ENCODE measurements around the gene SMARCD3.

Gene SMARCD3

DNA sequence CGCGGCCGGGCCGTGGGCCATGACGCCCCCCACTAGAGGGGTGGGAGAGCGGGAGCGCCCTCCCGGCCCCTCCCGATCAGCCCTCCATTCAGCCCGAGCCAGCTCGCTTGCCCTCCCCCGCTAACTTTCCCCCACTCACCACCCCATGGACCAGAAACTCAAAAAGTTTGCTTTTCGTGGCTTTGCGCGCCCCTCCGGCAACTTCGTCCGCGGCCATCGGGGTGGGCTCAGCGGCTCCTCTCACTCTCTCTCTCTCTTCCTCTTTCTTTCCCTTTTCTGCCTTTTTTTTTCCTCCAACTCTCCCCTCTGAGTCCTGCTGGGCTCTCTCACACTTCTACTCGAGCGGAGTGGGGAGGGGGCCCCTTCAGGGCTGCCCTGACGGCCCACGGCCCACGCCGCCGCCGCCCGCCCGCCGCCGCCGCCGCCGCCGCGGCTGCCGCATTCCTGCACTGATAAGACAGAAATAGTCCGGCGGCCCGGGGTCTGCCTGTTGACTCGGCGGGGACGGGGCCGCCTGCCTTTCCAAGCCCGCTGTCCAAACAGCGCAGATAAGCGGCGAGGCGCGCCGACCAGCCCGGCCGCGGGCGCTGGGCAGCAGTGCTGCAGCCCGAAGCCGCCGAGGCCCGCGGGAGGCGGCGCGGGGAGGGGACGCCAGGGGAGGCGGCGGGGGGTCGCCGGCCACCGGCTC lies at the start of gene SMARCD3:
SMARCD3 (minus strand) TSS at position 349 of the 688 bp plus-strand sequence; CDS start at position 217, 132 bp downstream.
- DNase-seq (ENCODE audit: low read depth in 2 of 2), result no peak

DNA sequence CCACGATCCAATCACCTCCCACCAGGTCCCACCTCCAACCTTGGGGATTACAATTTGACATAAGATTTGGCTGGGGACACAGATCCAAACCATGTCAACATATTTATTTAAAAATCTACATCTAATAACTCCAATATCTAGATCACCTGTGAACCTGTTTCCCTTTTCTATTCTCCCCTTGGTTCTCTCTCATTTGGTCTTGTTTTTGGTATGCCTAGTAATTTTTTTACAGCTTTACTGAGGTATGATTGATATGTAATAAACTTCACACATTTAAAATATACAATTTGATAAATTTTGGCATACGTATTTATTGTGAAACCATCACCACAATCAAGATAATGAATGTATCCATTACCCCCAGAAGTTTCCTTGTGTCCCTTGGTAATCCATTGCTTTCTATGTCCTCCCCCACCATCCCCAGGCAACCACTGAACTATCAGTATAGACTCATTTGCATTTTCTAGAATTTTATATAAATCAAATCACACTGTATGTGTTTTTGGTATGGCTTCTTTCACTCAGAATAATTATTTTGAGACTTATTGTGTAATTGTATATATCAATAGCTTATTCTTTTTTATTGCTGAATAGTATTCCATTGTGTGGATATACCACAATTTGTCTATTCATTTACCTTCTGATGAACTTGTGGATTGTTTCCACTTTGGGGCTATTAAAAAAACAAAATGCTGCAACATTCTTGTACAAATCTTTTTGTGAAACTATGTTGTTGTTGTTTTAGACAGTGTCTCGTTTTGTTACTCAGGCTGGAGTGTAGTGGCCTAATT lies 47.9 kb upstream of the SMARCD3 start:
- no peak for DNase-seq (ENCODE audit: low read depth in 2 of 2)

DNA sequence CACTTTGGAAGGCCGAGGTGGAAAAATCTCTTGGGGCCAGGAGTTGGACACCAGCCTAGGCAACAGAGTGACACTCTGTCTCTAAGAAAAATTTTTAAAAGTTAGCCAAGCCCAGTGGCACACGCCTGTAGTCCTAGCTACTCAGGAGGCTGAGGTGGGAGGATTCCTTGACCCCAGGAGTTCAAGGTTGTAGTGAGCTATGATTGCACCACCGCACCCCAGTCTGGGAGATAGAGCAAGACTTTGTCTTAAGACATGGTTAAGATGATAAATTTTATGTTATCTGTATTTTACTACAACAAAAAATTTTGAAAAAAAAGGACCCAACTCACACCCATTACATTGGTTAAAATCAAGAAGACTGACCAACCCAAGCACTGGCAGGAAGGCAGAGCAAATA lies 44.4 kb upstream of the SMARCD3 start:
- no peak for DNase-seq (ENCODE audit: low read depth in 2 of 2)

DNA sequence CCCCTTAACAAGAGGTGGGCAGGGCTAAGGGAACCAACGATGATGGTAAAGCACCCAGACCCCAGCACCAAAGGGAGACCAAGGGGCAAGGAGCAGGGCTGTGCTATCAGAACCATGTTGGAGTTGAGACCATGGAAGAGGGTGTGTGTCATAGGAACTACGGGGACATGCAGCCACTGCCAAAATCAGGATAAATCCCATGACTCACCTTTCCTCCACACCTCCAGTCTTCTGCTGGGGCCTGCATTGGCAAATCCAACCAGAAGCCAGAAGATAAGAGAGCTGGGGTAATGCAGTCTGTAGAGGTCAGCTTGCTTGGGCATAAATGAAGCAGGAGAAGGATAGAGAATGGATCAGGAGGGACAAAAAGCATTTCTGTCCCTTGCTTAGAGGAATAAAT lies 42.7 kb upstream of the SMARCD3 start:
- no peak for DNase-seq (ENCODE audit: low read depth in 2 of 2)

DNA sequence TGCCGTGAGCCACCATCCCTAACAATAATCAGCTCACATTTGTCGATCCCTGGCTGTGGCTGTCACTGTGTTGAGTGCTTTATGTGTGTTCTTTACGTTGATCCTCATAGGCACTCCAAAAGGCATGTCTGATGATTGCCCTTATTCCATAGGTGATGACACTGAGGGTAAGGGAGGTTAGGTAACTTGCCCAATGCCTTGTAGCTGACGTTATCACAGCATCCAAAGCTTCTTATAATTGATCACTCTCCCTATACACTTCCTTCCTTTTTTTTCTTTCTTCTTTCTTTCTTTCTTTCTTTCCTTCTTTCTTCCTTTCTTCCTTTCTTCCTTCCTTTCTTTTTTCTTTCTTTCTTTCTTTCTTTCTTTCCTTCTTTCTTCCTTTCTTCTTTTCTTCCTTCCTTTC lies 41.9 kb upstream of the SMARCD3 start:
- DNase-seq (ENCODE audit: low read depth in 2 of 2), result no peak

DNA sequence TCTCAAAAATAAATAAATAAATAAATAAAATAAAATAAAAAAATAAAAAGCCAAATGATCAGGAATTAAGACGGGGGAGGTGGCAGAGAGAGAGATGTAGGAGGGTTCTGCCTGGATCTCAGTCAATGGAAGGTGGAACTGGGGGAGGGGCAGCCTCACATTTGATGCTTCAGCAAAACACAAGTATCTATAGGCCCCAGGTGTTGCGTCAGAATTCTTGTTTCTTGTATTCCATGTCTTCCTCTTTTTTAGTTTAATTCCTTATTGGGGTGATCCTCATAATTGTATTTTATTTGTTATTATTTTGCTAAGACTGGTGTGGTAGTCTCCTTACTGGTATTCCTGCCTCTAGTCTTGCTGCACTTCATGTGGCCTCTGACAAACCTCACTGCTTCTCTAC lies 41.4 kb upstream of the SMARCD3 start:
- no peak for DNase-seq (ENCODE audit: low read depth in 2 of 2)

DNA sequence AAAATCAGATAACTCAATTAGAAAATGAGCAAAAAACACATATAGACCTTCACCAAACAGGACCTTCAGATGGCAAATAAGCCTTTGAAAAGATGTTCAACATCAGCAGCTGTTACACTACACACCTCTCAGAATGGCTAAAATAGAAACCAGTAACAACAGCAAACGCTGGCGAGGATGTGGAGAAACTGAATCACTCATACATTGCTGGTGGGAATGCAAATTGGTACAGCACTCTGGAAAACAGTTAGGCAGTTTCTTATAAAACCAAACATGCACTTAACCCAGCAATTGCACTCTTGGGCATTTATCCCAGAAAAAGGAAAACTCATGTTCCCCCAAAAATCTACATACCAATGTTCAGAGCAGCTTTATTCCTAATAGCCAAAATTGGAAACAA lies 37.7 kb upstream of the SMARCD3 start:
- peak in 1 of 2 donors; percentile 10 for DNase-seq (ENCODE audit: low read depth in 2 of 2)

DNA sequence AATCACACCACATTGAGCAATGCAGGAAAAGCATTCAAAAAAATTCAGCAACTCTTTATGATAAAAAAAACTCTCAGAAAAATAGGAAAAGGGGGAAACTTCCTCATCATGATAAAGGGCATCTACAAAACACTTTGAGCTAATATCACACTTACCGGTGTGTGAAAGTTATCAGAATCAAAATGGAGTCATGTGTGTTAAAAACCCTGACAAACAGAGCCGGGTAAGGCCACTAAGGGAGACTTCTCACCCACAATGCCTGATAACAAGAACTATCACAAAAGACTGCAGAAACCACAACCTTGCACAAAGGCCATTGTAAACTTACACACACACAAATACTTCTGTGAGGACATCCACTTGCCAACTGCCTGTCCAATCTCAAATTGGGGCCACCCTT lies 34.8 kb upstream of the SMARCD3 start:
- DNase-seq (ENCODE audit: low read depth in 2 of 2), result no peak

DNA sequence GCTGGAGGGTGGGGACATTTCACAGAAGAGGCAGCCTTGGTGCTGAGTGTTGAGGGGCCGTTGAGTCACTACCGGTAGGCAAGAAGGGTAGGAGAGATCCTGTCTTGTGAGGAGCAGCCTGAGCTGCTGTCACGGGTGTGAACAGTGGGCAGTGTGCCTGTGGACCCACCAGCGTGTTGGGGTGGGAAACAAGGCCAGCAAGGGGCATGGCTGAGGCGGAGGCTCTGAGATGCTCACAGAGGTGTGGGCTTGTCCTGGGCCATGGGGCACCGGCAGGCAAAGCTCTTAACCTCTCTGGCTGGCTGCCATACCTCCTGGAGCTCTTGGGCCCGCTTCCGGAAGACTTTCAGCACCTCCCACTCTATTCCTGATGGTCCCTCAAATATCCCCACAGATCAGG lies 33.6 kb upstream of the SMARCD3 start:
- no peak for DNase-seq (ENCODE audit: low read depth in 2 of 2)

DNA sequence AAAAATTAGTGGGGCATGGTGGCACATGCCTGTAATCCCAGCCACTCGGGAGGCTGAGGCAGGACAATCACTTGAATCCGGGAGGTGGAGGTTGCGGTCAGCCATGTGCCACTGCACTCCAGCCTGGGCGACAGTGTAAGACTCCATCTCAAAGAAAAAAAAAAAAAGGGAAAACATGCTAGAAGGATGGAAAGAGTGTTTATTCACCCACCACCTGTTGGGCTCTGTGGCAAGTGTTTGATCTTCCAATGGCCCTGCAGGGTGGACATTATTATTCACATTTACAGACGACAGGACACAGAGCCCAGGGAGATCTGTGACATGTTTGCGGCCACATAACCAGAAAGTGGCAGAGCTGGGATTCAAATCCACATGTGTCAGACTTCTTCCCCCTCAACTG lies 33.2 kb upstream of the SMARCD3 start:
- DNase-seq (ENCODE audit: low read depth in 2 of 2), result no peak

DNA sequence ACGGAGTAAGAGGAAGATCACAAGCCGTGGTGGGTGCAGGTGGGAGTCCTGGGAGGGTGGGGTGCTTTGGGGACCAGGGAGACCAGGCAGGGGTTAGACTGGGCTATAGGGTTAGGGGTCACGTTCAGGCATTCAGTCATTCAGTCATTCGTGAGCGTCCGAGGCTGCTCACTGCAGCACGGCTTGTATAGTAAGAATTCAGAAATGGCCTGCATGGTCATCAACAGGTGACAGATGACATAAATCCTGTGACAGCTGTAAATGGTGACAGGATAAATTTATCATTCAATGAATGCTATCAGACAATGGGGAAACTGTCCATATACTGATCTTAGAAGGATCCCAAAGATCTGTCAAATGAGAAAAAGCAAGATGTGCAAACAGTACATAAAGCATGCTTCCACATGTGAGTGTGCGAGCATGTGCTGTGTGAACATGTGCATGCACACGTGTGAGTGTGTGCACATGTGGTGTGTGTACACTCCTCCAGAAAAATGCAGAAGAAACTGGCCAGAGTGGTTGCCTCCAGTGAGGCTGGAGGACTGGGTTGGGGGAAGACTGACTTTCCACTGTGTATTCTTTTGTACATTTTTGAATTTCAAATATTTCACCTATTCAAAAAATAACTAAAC lies 32.0 kb upstream of the SMARCD3 start:
- no peak for DNase-seq (ENCODE audit: low read depth in 2 of 2)

DNA sequence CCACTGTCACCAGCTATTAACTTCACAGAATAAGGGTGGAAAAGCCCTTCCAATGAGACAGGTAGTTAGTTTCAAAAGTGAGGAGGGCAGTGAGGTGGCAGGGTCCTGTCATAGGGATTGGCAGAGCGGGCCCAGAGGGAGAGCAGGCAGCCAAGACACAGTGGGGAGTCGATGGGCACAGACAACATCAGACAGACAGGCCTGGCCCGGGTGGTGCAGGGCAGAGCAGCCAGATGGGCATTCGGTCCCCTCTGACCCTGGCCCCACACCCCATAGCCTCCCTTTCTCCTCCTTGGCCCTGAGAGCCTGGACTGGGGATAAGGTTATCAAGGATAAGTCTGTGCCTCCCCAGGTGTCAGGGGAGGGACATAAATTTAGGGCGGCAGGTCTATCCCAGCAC lies 31.4 kb upstream of the SMARCD3 start:
- no peak for DNase-seq (ENCODE audit: low read depth in 2 of 2)

DNA sequence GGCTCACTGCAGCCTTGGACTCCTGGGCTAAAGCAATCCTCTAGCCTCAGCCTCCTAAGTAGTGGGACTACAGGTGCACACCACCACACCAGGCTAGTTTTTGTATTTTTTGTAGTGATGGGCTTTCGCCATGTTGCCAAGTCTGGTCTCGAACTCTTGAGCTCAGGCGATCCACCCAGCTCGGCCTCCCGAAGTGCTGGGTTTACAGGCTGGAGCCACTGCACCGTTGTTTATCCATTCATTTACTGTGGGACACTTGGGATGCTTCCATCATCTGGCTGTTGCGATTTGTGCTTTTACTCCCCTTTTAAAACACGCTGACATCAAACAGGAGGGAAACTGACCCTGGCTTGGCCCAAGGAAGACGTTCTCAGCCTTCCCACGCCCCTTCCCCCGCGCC lies 30.5 kb upstream of the SMARCD3 start:
- DNase-seq (ENCODE audit: low read depth in 2 of 2), result no peak

DNA sequence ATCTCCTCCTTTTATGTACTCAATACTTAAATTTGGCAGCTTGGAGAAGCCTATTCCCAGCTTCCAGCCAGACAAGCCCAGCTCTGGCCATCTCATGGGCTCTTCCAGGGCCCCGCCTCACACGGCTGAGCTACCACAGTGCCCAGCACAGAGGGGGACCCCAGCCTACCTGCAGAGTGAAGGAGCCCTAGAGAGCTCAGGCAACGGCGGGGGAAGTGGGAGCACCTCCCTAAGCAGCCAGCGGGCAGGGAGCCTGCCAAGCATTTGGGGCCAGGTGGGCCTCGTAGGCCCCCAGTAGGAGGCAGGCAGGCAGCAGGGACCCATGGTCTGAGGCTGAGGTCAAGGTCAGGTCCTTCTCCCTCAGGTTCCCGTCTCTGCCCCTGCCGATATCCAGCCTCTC lies 29.1 kb upstream of the SMARCD3 start:
- DNase-seq (ENCODE audit: low read depth in 2 of 2), result no peak

DNA sequence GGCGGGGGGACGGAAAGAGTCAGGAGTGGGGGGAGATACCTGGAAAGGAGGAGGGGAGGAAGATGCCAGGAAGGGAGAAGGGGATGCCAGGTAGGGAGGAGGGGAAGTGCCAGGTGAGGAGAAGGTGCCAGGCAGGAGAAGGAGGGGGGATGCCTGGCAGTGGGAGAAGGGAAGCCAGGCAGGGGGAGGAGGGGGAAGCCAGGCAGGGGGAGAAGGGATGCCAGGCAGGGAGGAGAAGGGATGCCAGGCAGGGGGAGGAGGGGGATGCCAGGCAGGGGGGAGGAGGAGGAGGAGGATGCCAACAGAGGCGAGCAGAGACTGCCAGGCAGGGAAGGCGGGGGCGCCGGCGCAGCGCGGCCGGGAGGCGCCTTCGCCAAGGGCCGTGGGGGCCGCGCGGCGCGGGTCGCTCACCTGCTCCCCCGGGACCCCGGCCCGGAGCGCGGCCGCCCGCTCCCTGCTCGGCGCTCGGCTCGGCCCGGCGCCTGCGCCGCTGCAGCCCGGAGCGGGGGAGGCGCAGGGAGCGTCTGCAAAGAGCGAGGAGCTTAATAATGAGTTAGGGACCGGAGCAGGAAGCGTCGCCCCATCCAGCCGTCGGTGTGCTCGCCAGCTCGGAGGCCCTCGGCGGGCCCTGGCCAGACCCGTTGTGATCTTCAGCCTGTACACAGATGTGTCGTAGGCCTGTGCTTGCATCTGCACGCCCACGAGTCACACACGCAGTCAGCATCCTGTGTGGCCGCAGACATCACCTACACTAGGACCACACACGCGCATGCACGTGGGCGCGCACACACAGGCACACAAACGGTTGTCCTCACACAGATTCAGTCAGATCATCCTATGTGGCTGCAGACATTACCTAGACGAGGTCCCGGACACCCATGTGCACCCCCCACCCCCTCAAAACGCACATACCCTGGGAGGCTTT lies 28.4 kb upstream of the SMARCD3 start:
- DNase-seq (ENCODE audit: low read depth in 2 of 2), result peak; percentile 29 to 62

DNA sequence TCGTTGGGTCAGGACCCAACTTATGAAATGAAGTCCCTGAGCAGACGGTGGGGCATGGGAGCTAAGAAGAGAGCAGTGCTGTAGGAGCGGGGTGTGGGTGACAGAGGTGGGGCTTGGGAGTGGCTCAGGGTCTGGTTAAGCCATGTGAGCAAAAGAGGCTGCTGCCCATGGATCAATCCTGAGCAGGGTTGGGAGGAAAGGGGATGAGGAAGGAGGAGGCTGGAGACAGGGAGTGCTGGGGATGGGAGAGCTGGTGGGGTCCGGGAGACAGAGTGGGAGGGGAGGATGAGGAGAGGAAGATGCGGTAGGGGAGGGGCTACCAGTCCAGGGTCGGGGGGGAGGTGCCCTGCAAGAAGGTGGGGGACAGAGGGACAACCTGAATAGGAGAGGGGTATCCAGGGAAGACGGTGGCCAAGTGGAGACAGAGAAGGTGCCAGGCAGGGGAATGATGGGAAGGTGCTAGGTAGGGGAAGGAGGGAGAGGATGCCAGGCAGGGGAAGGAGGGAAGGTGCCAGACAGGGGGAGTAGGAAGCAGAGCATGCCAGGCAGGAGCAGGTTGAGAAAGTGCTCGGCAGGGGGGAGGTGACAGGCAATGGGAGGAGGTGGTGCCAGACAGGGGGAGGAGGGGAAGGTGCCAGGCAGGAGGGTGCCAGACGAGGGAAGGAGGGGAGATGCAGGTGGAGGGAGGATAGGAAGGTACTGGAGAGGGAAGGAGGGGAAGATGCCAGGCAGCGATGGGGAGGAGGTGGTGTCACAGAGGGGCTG lies 27.5 kb upstream of the SMARCD3 start:
- no peak for DNase-seq (ENCODE audit: low read depth in 2 of 2)

DNA sequence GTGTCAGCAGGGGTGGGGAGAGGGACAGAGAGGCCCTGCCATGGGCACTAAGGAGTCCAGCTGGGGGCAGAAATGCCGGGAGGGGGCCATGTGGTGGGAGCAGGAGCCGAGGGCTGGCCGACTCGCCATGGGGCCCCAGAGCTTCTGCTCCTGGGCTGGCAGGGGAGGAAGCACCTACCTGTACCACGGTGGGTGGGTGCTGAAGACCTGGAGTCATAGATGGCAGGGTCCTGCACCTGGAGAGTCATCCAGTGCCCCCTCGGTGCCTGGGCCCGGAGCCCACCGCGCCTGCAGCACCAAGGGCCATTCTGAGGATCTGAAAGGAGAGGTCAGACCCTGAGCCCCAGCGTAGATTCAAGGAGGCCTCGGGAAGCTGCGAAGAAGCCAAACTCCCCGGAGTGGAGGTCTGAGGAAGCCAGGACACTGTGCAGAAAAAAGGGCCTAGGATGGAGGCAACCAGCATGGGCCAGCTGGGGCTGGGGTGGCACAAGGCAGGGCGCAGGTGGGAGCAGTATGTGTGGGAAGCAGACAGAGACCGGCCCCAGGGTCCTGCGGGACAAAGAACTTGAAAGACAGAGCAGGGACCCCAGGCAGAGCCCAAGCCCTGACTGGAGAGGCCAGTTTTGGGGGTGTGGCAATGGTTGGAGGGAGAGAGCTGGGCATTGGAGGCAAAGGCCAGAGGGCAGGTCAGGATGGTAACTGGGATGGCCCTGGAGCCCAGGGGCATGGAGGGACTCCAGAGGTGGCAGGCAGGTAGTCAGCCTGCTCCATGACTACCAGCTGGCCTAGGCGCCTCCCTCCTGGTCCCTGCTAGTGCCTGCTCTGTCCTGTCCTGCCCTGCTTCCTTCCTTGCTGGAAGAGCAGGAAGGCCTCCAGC lies 26.7 kb upstream of the SMARCD3 start:
- no peak for DNase-seq (ENCODE audit: low read depth in 2 of 2)

DNA sequence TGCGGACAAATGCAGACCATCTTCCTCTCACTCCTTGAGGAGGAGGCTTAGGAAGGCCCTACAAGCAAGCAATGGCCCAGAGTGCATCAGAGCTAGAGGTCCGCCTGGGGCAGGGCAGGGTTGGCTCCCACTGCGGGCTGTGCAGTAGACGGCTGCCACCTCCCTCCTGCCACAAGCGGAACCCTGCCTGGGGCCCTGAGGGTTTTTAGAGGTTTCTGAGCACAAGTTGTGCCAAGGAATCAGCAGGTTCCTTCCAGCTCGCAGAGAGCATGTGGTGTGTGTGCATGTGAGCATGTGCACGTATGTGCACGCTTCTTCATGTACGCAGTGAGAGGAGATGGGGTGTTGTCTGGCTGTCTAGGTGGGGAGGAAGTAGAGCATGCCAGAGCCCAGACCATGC lies 25.9 kb upstream of the SMARCD3 start:
- DNase-seq (ENCODE audit: low read depth in 2 of 2), result no peak

DNA sequence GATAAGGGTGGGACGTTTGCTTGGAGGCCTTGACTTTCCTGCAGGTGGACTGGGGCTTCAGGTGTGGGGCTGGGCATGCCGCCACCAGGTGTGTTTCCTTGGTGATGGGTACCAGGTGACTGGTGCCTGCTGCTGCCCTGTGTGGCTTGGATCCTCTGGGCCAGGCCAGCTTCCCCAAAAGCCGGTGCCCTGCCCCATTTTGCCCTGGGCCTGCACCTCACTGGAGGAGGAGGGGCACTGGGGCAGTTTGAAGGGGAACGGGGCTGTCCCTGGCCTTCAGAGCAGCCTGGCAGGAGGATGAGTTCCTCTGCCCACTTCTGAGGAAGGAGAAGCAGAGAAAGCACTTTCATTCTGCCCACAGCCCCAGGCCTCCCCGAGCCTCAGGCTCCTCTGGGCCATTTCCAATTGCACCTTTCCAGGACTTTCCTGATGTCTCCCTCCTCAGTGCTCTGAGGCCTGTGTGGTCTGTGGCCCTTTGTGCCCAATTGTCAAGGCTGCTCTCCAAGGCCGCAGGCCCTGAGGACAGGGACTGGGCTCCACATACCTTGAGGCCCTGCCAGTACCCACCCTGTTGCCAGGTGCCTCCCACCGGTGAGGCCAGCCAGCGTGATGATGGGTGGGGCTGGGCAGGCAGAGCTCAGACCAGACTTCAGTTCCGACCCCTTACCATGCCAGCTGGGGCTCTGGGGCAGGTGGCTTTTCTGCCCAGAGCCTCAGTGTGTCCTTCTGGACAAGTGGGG lies 25.3 kb upstream of the SMARCD3 start:
- no peak for DNase-seq (ENCODE audit: low read depth in 2 of 2)

Data from stimulated activated CD4-positive, alpha-beta T cell treated with anti-CD3 and anti-CD28 coated beads, Interleukin-15, amount 100 ng/mL, for 48 hours (primary cell).